OCI-LY7 (cell line): ENCODE measurements around the gene ZC3H8. TPM values are rescaled to one million over a fixed set of nuclear protein-coding genes. Genes with fewer than 3 reads are reported as not detected.
A peak's percentile ranks its signal among the peaks of the same experiment; 100 is the strongest.

ENCODE experiments used
- BruUV-seq: library from RNA; stranded (reverse); fragments of 400-500 nt; replicated peaks from 2 replicates; lab custom pipeline; 2021; lab: Mats Ljungman, UMichigan
- CTCF ChIA-PET: fragments of 300-600 bp; sonication (Branson Sonifier 250); formaldehyde crosslinking; loops from one replicate; lab custom pipeline; 2022; ENCODE audit warnings: antibody characterized with exemption; ENCODE audit not compliant: unreplicated experiment; lab: Charles Lee
- POLR2A ChIA-PET: fragments of 300-600 bp; sonication (Branson Sonifier 250); formaldehyde crosslinking; loops from one replicate; lab custom pipeline; 2022; ENCODE audit warnings: antibody characterized with exemption; lab: Charles Lee
- DNase-seq: peaks from one replicate; pipeline ENCODE4 v3.0.0-alpha.2; 2015; ENCODE audit warnings: low spot score
- H2AFZ ChIP-seq: fragments of 200-600 bp; sonication (generic), shearing (Covaris generic); 2 replicates; pipeline ENCODE4 v1.6.1; 2014; ENCODE audit warnings: mild to moderate bottlenecking, antibody characterized with exemption, low read length, moderate library complexity
- H3K27ac ChIP-seq: fragments of 200-600 bp; sonication (generic); 2 replicates; pipeline ENCODE4 v1.5.1; 2014; ENCODE audit warnings: mixed run types, low read depth, mild to moderate bottlenecking, moderate library complexity, low read length, inconsistent platforms; ENCODE audit not compliant: poor library complexity, severe bottlenecking
- H3K36me3 ChIP-seq: fragments of 200-600 bp; sonication (generic); 2 replicates; pipeline ENCODE4 v1.6.1; 2014; ENCODE audit warnings: mild to moderate bottlenecking, antibody characterized with exemption, low read length, moderate library complexity, mixed read lengths; ENCODE audit not compliant: insufficient read depth
- H3K4me1 ChIP-seq: fragments of 200-600 bp; sonication (generic); 2 replicates; pipeline ENCODE4 v1.5.1; 2014; ENCODE audit warnings: mild to moderate bottlenecking, low read length; ENCODE audit not compliant: insufficient read depth, poor library complexity, severe bottlenecking
- H3K4me2 ChIP-seq: fragments of 200-600 bp; sonication (generic); 2 replicates; pipeline ENCODE4 v1.6.1; 2014; ENCODE audit warnings: mild to moderate bottlenecking, low read length
- H3K4me3 ChIP-seq: fragments of 200-600 bp; sonication (generic); 2 replicates; pipeline ENCODE4 v1.5.1; 2014; ENCODE audit warnings: mild to moderate bottlenecking, low read depth, low read length; ENCODE audit not compliant: poor library complexity, severe bottlenecking
- H3K79me2 ChIP-seq: fragments of 200-600 bp; sonication (generic); 2 replicates; pipeline ENCODE4 v1.6.1; 2016; ENCODE audit warnings: low read depth, mild to moderate bottlenecking, low read length, moderate library complexity, mixed read lengths; ENCODE audit not compliant: insufficient read depth
- H3K9me2 ChIP-seq: fragments of 200-600 bp; sonication (generic); 2 replicates; pipeline ENCODE4 v1.6.1; 2016; ENCODE audit warnings: mild to moderate bottlenecking, low read length, mixed read lengths; ENCODE audit not compliant: insufficient read depth
- H3K9me3 ChIP-seq: fragments of 200-600 bp; sonication (generic); 2 replicates; pipeline ENCODE4 v1.6.1; 2014; ENCODE audit warnings: mild to moderate bottlenecking, mixed run types, low read length, mixed read lengths
- H4K20me1 ChIP-seq: fragments of 200-600 bp; sonication (generic); 2 replicates; pipeline ENCODE4 v1.6.1; 2014; ENCODE audit warnings: mild to moderate bottlenecking, antibody characterized with exemption, low read length, moderate library complexity, mixed read lengths; ENCODE audit not compliant: insufficient read depth
- CTCF ChIP-seq: fragments of 200-600 bp; sonication (generic); conservative IDR thresholded peaks from 2 replicates; pipeline ENCODE4 v1.5.1; 2014; ENCODE audit warnings: mild to moderate bottlenecking, antibody characterized with exemption, low read length, moderate library complexity, mixed read lengths
- EZH2phosphoT487 ChIP-seq: fragments of 200-600 bp; sonication (generic); IDR thresholded peaks from 2 replicates; pipeline ENCODE4 v1.6.1; 2018; ENCODE audit warnings: low read depth, borderline replicate concordance, mild to moderate bottlenecking, mixed run types, antibody characterized with exemption, low read length, moderate library complexity, mixed read lengths
- intact Hi-C: fragments of 100-400 bp; cut with micrococcal nuclease; formaldehyde crosslinking; loops from one replicate; pipeline ENCODE4 v1.10.0; 2022; ENCODE audit not compliant: unreplicated experiment
- total RNA-seq, 2 experiments: library from RNA; depleted of rRNA in 1 of 2; stranded (reverse); fragments of >200 nt in 1 of 2; shearing (Covaris generic) in 1 of 2; gene quantifications; 2 replicates each; pipeline ENCODE4 v1.2.3, GENCODE V29; 2014 to 2022

Gene ZC3H8
- total RNA-seq, 2 experiments from 2014 or later = 15.0 to 23.8 TPM

GRCh38 chr2:112174383-112174782, 80.5 kb downstream of the ZC3H8 start:
- POLR2A ChIA-PET = no interaction called here
- TF ChIP-seq EZH2phosphoT487 (no peak), CTCF (no peak)

GRCh38 chr2:112173646-112174319, 81.1 kb downstream of the ZC3H8 start:
- Histone ChIP-seq H3K36me3 (no peaks in the 10 kb centered on the region), H2AFZ (no peak overlapping the region), H3K4me2 (no peak overlapping the region; the same call in 1 of the 2 replicates), H3K4me3 (no peak overlapping the region), H3K9me3 (no peaks in the 10 kb centered on the region), H3K4me1 (peaks cover 4% of the 10 kb centered on the region), H3K79me2 (no peaks in the 10 kb centered on the region), H3K9me2 (no peaks in the 10 kb centered on the region), H4K20me1 (no peaks in the 10 kb centered on the region), H3K27ac (no peak overlapping the region)
- no peak for DNase-seq
- no TSS peak for BruUV-seq
- intact Hi-C loops = no loop called here
- POLR2A ChIA-PET = no interaction called here
- TF ChIP-seq CTCF (no peak), EZH2phosphoT487 (no peak)
- CTCF ChIA-PET = no interaction called here

More at GRCh38 chr2:112174383-112174782, 80.5 kb downstream of the ZC3H8 start:
- BruUV-seq = no TSS peak
- H3K36me3 ChIP-seq = no peaks in the 10 kb centered on the region
- no peak for DNase-seq
- intact Hi-C loops = no loop called here
- no peaks in the 10 kb centered on the region for H3K9me2 ChIP-seq
- no peak overlapping the region for H2AFZ ChIP-seq
- no peaks in the 10 kb centered on the region for H4K20me1 ChIP-seq
- no peak overlapping the region for H3K27ac ChIP-seq
- no peaks in the 10 kb centered on the region for H3K9me3 ChIP-seq
- no peaks in the 10 kb centered on the region for H3K79me2 ChIP-seq
- H3K4me1 ChIP-seq = peaks cover 4% of the 10 kb centered on the region
- CTCF ChIA-PET = no interaction called here
- no peak overlapping the region for H3K4me3 ChIP-seq
- H3K4me2 ChIP-seq = peak overlapping the region; percentile 20; the same call in 1 of the 2 replicates

- no peak for DNase-seq
- no peaks in the 10 kb centered on the region for H3K79me2 ChIP-seq
- intact Hi-C loops = no loop called here
- H3K4me2 ChIP-seq = no peak overlapping the region
- ChIA-PET POLR2A (interaction anchor here (0.7 kb wide), 2 partner anchors 36 to 76 kb away, joined by 3 read pairs; no protein-coding TSS in a partner anchor), CTCF (no interaction called here)
- no peaks in the 10 kb centered on the region for H3K9me2 ChIP-seq
- no peak overlapping the region for H3K27ac ChIP-seq
- H2AFZ ChIP-seq = no peak overlapping the region
- no peak overlapping the region for H3K4me3 ChIP-seq
- BruUV-seq = no TSS peak
- no peaks in the 10 kb centered on the region for H3K36me3 ChIP-seq
- H3K9me3 ChIP-seq = no peaks in the 10 kb centered on the region
- no peaks in the 10 kb centered on the region for H4K20me1 ChIP-seq
- no peak for TF ChIP-seq EZH2phosphoT487
- no peak for TF ChIP-seq CTCF
- peaks cover 4% of the 10 kb centered on the region for H3K4me1 ChIP-seq
These were observed 84.3 kb downstream of the ZC3H8 start for GRCh38 chr2:112170495-112170894.
